Measurements from ENCODE around the gene PILRA. TPM values are rescaled to one million over a fixed set of nuclear protein-coding genes. Genes with fewer than 3 reads are reported as not detected.

The PILRA gene
- total and polyA plus RNA-seq, 2 of the 8 experiments (the other 6 are each of a cell fraction or from before 2014, with no cell fraction given): 7.6 to 10.6 TPM

GRCh38 chr7:100402241-100402640 is 29.0 kb downstream of the PILRA start (continued):
- TF ChIP-seq CHD7 (IDR thresholded peaks at IDR 0.05; ENCODE audit: insufficient replicate concordance, low read length) (no peak), CREB1 (IDR thresholded peaks at IDR 0.05) (no peak), TEAD4 (IDR thresholded peaks at IDR 0.05; ENCODE audit: low read depth, low read length) (no peak)
